HepG2 (cell line): ENCODE measurements around the gene DLG3. TPM values are rescaled to one million over a fixed set of nuclear protein-coding genes. Genes with fewer than 3 reads are reported as not detected.

Experiments used
- ATAC-seq: fragments of 200-7000 bp; cut with Tn5 transposase; 3 replicates; pipeline ENCODE4 v1.9.1; 2020; ENCODE audit warnings: mild to moderate bottlenecking, moderate library complexity
- BruUV-seq: library from RNA; stranded (reverse); fragments of 400-500 nt; replicated peaks from 2 replicates; lab custom pipeline; 2021; lab: Mats Ljungman, UMichigan
- CTCF ChIA-PET: fragments of 300-600 bp; formaldehyde crosslinking; extraction: SDS; loops from one replicate; lab custom pipeline; 2021; ENCODE audit warnings: low total read pairs, inconsistent platforms, low intra/inter-chr PET ratio; lab: Yijun Ruan, JAX
- POLR2A ChIA-PET: fragments of 350-600 bp; sonication (Branson Sonifier 250); formaldehyde crosslinking; loops from one replicate; lab custom pipeline; 2020; ENCODE audit warnings: antibody characterized with exemption, inconsistent platforms; lab: Yijun Ruan, JAX
- DNase-seq: peaks from one replicate; pipeline ENCODE4 v3.0.0-alpha.2; 2015; ENCODE audit warnings: low spot score
- FAIRE-seq: peaks from 3 replicates; lab custom pipeline; 2011; peaks lifted over from hg19 to GRCh38; lab: Jason Lieb, UNC
- H2AFZ ChIP-seq: one replicate; pipeline ENCODE4 v1.6.1; 2011; ENCODE audit warnings: low read length, inconsistent platforms
- H3K27ac ChIP-seq: fragments of 300-600 bp; 3 replicates; pipeline ENCODE4 v1.8.0; 2011; ENCODE audit warnings: mixed run types, mild to moderate bottlenecking, mixed read lengths, low read length, inconsistent platforms; ENCODE audit not compliant: insufficient read depth; ENCODE audit errors: extremely low read length
- H3K27me3 ChIP-seq, 2 experiments: fragments of 200-600 bp in 1 of 2; 2 replicates in 1 of 2; 3 replicates in 1 of 2; pipeline versions ENCODE4 v1.6.0 to v1.8.0; 2011; ENCODE audit warnings: low read length in 2 of 2, mild to moderate bottlenecking in 2 of 2, moderate library complexity in 2 of 2, inconsistent platforms in 1 of 2; ENCODE audit not compliant: insufficient read depth in 2 of 2, control insufficient read depth in 1 of 2
- H3K36me3 ChIP-seq, 2 experiments: fragments of 200-600 bp in 1 of 2; replicated peaks in 1 of 2; 2 replicates in 1 of 2; 3 replicates in 1 of 2; pipeline versions ENCODE4 v1.5.1 to v1.8.0; 2011; ENCODE audit warnings: low read length in 2 of 2, inconsistent platforms in 1 of 2; ENCODE audit not compliant: insufficient read depth in 2 of 2, control insufficient read depth in 1 of 2
- H3K4me1 ChIP-seq: 2 replicates; pipeline ENCODE4 v1.5.1; 2012; ENCODE audit warnings: low read length, inconsistent platforms; ENCODE audit not compliant: insufficient read depth
- H3K4me2 ChIP-seq: 2 replicates; pipeline ENCODE4 v1.6.0; 2011; ENCODE audit warnings: low read depth, low read length, inconsistent platforms
- H3K4me3 ChIP-seq, 3 experiments: fragments of 200-600 bp in 1 of 3; sonication (generic), shearing (Covaris generic) in 1 of 3; replicated peaks in 1 of 3; 2 replicates each; pipeline ENCODE4 v1.5.1; 2011 to 2016; ENCODE audit warnings: low read length in 3 of 3, inconsistent platforms in 2 of 3, low read depth in 2 of 3, mild to moderate bottlenecking in 2 of 3, control low read depth in 1 of 3, mixed read lengths in 1 of 3; ENCODE audit not compliant: insufficient read depth in 1 of 3
- H3K79me2 ChIP-seq: one replicate; pipeline ENCODE4 v1.6.1; 2011; ENCODE audit warnings: low read length, inconsistent platforms; ENCODE audit not compliant: insufficient read depth
- H3K9ac ChIP-seq: 2 replicates; pipeline ENCODE4 v1.6.0; 2011; ENCODE audit warnings: mild to moderate bottlenecking, low read depth, low read length, inconsistent platforms; ENCODE audit not compliant: insufficient read depth
- H3K9me3 ChIP-seq: 2 replicates; pipeline ENCODE4 v1.5.1; 2012; ENCODE audit warnings: mild to moderate bottlenecking, low read length
- H4K20me1 ChIP-seq: 2 replicates; pipeline ENCODE4 v1.6.0; 2011; ENCODE audit warnings: inconsistent platforms, mild to moderate bottlenecking, low read length, moderate library complexity; ENCODE audit not compliant: insufficient read depth
- CBX2 ChIP-seq, 2 experiments: fragments of 200-600 bp in 1 of 2; sonication (generic); formaldehyde crosslinking in 1 of 2; IDR thresholded peaks; 2 replicates each; pipeline versions ENCODE4 v1.7.0 to v1.8.1; 2018 to 2022; ENCODE audit warnings: low read depth in 2 of 2, low read length in 1 of 2, mild to moderate bottlenecking in 1 of 2, missing genetic modification reagents in 1 of 2
- FOSL2 ChIP-seq: sonication (generic); formaldehyde crosslinking; IDR thresholded peaks from 2 replicates; pipeline ENCODE4 v1.4.0; 2020; ENCODE audit warnings: missing genetic modification reagents
- SAP130 ChIP-seq: IDR thresholded peaks from 2 replicates; pipeline ENCODE4 v1.6.1; 2016; ENCODE audit warnings: low read depth
- SIN3B ChIP-seq: fragments of 150-350 bp; IDR thresholded peaks from 2 replicates; pipeline ENCODE4 v1.6.1; 2014; ENCODE audit warnings: low read length
- ZNF292 ChIP-seq: sonication (generic); formaldehyde crosslinking; IDR thresholded peaks from 2 replicates; pipeline ENCODE4 v1.8.1; 2022; ENCODE audit warnings: mild to moderate bottlenecking, low read depth, missing genetic modification reagents, borderline replicate concordance
- ZNF337 ChIP-seq: sonication (generic); formaldehyde crosslinking; IDR thresholded peaks from 2 replicates; pipeline ENCODE4 v1.5.1; 2020; ENCODE audit warnings: missing genetic modification reagents, low read depth, mild to moderate bottlenecking, borderline replicate concordance
- WGBS: methylation state at CpG from one replicate; pipeline ENCODE4 v1.1.6; 2017; ENCODE audit warnings: low lambda C conversion rate; 5-methylcytosine and 5-hydroxymethylcytosine counted together
- in situ Hi-C: cut with HindIII; loops from 2 replicates; pipeline ENCODE4 v1.10.0; 2017; ENCODE audit warnings: low pct_unique_long_range_greater_than_20kb; ENCODE audit not compliant: extremely low pct_ligation_motif_present
- intact Hi-C: fragments of 100-400 bp; cut with micrococcal nuclease; formaldehyde crosslinking; loops from one replicate; pipeline ENCODE4 v1.10.0; 2022; ENCODE audit not compliant: unreplicated experiment
- polyA plus RNA-seq, 8 experiments: library from polyadenylated mRNA; depleted of rRNA in 3 of 8; stranded (reverse) in 7 of 8; unstranded in 1 of 8; fragments of >200 nt; fragmentation: Illumina TruSeq in 4 of 8; extraction: Trizol in 4 of 8; gene quantifications; 2 replicates each; pipeline versions ENCODE4 v1.2.1 to v1.2.3, GENCODE V29; 2011 to 2016; ENCODE audit warnings: low read depth in 4 of 8, missing spikeins in 1 of 8, mixed read lengths in 1 of 8; ENCODE audit not compliant: insufficient read depth in 1 of 8
- total RNA-seq, 5 experiments: library from RNA; depleted of rRNA; stranded (reverse); fragments of >200 nt; fragmentation: Illumina TruSeq; extraction: Trizol; gene quantifications; 2 replicates each; pipeline ENCODE4 v1.2.3, GENCODE V29; 2016; ENCODE audit warnings: low read depth in 1 of 5
- TF ChIP-seq, protein P1 (sequence below): sonication (generic); IDR thresholded peaks from 2 replicates; pipeline ENCODE4 v1.6.1; 2016; ENCODE audit warnings: low read depth, borderline replicate concordance
- TF ChIP-seq, protein P2 (sequence below): sonication (generic); formaldehyde crosslinking; IDR thresholded peaks from 2 replicates; pipeline ENCODE4 v1.4.0; 2020; ENCODE audit warnings: mild to moderate bottlenecking, missing genetic modification reagents

The DLG3 gene
- total and polyA plus RNA-seq, 2 of the 13 experiments (the other 11 are each of a cell fraction or from before 2014, with no cell fraction given): 9.9 to 19.4 TPM

DNA sequence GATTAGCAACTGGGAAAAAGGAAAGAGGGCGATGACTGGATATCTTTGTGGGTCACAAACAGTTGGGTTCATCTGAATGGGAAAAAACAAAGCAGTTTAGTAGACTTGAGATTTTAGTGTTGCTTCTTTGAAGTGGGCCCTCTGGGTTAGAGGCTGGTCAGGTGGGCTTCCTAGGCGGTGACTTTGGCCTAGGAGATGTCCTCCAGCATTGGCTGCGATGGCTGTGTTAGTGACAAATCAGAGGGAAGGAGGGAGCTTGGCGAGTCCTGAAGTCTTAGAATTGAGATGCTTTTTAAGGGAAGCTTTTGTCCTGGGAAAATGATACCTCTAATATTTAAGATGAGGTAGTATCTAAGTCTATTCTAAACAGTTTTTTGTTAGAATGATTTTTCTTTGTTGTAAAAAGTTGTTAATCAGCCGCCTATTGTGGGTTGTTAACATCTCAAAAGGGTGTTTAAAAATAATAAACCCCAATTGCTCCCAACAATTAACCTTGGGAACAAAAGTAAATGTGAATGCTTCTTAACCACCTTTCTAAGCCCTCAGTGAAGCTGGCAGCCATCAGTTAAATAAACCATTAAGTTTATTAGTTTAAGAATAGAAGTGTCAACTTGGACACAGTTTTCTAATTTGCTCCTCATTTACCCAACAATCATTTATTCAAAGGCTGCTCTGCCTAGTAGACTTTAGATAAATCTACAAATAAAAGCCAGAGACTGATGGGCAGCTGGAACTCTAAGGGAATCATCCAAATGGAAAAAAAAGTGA, 31.7 kb downstream of the DLG3 start (continued):
- TF ChIP-seq SIN3B (no peak), ZNF292 (no peak), CBX2 (IDR thresholded peaks at IDR 0.05; ENCODE audit: low read depth, low read length) (no peak), CBX2 (CRISPR knock-in tag; IDR thresholded peaks at IDR 0.05; ENCODE audit: low read depth) (no peak)

DNA sequence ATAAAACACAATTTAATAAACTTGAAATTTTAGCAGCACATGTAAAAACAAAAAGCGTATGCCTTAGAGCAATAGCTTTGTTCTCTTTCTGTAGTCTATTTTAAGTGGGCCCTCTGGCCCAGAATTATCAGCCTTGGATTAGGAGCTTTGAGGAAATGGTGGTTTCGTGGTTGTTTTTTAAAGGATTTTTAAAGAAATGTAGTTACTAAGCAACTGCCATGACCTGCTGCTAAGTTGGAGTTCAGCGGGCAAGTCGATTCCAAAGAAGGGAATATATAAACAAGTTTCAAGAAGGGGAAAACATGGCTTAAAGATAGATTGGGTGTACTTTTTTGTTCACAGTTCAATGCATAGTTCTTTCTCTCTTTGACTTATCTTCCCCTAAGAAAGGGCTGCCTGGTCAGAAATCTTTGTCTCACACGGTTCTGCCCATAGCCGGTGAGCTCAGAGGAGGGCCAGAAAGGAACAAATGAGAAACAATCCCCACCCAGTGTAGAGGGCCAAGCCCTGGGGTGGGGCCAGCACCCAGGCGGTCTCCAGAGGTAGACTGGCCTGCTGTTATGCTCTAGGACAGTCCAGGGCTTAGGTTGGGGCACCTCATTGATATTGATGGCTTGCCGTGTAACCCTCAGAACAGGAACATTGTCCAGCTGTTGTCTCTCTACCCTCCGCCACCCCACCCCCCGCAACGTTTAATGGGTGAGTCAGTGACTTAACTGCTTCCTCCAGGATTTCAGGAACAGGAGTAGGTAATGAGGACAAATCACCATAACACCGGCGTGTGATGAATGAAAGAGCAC, 32.5 kb downstream of the DLG3 start:
- Histone ChIP-seq H4K20me1 (no peaks in the 10 kb centered on the region), H3K9ac (0 out of 2 replicates have a peak overlapping the region, but pooled peaks have one; percentile 43), H3K9me3 (no peaks in the 10 kb centered on the region), H3K79me2 (no peaks in the 10 kb centered on the region), H3K4me1 (peaks cover 35% of the 10 kb centered on the region), H2AFZ (no peak overlapping the region), H3K27me3 (no peaks in the 10 kb centered on the region), H3K4me2 (peak overlapping the region; percentile 69), H3K27ac (peak overlapping the region; percentile 35), H3K4me3 (peak overlapping the region in 2 of 3 experiments; percentile 22 to 37; a peak in 3 of 6 replicates), H3K36me3 (peaks cover 0 to 3% of the 10 kb centered on the region in 2 experiments; a peak in 1 of 5 replicates)
- BruUV-seq: no TSS peak
- DNase-seq: no peak
- 30% methylated on average over 11 of the region's 13 CpGs for WGBS
- CTCF ChIA-PET: no interaction called here
- POLR2A ChIA-PET: no interaction called here
- peak; percentile 8 for FAIRE-seq
- in situ Hi-C loops: no loop called here
- TF ChIP-seq ZNF337 (CRISPR knock-in tag): no peak
- TF ChIP-seq, protein P1, sequence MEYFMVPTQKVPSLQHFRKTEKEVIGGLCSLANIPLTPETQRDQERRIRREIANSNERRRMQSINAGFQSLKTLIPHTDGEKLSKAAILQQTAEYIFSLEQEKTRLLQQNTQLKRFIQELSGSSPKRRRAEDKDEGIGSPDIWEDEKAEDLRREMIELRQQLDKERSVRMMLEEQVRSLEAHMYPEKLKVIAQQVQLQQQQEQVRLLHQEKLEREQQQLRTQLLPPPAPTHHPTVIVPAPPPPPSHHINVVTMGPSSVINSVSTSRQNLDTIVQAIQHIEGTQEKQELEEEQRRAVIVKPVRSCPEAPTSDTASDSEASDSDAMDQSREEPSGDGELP: 0 out of 2 replicates have a peak, but pooled peaks have one; percentile 13
- TF ChIP-seq SAP130 (CRISPR knock-in tag): 0 out of 2 replicates have a peak, but pooled peaks have one; percentile 17
- peak; percentile 40; the same call in 1 of the 2 replicates for TF ChIP-seq FOSL2
- TF ChIP-seq, protein P2, sequence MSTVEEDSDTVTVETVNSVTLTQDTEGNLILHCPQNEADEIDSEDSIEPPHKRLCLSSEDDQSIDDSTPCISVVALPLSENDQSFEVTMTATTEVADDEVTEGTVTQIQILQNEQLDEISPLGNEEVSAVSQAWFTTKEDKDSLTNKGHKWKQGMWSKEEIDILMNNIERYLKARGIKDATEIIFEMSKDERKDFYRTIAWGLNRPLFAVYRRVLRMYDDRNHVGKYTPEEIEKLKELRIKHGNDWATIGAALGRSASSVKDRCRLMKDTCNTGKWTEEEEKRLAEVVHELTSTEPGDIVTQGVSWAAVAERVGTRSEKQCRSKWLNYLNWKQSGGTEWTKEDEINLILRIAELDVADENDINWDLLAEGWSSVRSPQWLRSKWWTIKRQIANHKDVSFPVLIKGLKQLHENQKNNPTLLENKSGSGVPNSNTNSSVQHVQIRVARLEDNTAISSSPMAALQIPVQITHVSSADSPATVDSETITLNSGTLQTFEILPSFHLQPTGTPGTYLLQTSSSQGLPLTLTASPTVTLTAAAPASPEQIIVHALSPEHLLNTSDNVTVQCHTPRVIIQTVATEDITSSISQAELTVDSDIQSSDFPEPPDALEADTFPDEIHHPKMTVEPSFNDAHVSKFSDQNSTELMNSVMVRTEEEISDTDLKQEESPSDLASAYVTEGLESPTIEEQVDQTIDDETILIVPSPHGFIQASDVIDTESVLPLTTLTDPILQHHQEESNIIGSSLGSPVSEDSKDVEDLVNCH: no peak
- peak; percentile 88 for ATAC-seq
- intact Hi-C loops: loop anchor here (2.0 kb wide), 1 partner anchor 22 kb away; no protein-coding TSS in a partner anchor
